Bone marrow (tissue), 2 donors: ENCODE data around the gene HEYL.
A peak's percentile ranks its signal among the peaks of the same experiment; 100 is the strongest.

Experiments used
- DNase-seq, 2 donors: peaks; one replicate each; lab custom pipeline; 2025; lab: John Stamatoyannopoulos, UW

Gene HEYL

GRCh38 chr1:39639305-39640130 lies at the start of gene HEYL:
Gene HEYL, minus strand, starts transcription at chr1:39639643. Its CDS starts 18 bp downstream, at chr1:39639625.
- peak in 1 of 2 donors; percentile 42 for DNase-seq

- DNase-seq: no peak
Observed at GRCh38 chr1:39689214-39689613, 49.8 kb upstream of the HEYL start.

DNA sequence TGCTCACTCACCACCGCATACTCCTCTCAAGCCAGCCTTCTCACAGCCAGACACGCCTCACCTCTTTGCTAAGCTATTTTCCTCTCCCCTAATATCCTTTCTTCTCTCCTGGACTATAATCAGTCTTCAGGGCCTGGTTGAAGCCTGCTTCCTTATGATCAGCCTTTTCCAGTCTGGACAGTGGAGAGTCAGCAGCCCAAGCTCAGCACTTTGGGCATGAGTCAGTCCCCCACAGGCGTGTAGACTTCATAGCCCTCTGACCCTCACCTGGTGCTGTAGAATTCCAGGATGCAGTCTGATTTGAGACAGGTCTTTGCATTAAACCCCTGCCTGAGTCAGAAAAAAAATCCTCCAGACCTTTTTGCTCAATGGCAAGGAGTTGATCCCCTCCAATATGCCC lies 49.3 kb upstream of the HEYL start:
- no peak for DNase-seq

- DNase-seq: no peak
Observed at GRCh38 chr1:39687243-39687642, 47.8 kb upstream of the HEYL start.

DNA sequence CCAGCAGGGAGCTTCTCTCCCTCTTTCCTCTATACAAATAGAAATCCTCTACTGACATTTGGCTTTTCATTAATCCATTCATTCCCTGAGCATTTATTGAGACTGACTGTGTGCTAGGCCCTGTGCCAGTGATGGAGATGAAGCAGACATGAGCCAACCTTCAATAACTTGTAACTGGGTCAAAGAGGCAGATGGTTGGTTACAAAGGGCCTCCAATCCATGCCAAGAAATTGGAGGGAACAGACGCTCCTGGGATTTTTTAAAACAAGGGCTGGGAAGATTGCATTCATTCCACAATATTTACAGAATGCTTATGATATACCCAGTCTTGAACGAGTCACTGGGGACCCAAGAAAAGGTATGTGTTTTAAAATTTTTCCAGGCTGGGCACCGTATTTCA lies 45.6 kb upstream of the HEYL start:
- no peak for DNase-seq

DNA sequence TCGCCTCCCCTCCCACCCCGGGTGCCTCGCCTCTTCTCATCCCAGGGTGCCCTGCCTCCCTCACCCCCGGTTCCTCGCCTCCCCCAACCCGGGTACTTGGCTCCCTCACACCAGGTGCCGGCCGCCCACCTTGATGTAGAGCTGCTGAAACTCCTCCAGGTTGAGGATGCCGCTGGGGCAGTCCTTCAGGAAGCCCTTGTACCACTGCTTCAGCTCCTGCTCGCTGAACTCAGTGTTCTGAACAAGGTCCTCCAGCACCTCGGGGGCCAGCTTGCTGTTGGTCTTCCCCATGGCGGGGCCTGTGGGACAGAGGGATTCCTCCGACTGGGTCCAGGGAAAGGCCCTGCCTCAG lies 44.8 kb upstream of the HEYL start:
- no peak for DNase-seq

DNA sequence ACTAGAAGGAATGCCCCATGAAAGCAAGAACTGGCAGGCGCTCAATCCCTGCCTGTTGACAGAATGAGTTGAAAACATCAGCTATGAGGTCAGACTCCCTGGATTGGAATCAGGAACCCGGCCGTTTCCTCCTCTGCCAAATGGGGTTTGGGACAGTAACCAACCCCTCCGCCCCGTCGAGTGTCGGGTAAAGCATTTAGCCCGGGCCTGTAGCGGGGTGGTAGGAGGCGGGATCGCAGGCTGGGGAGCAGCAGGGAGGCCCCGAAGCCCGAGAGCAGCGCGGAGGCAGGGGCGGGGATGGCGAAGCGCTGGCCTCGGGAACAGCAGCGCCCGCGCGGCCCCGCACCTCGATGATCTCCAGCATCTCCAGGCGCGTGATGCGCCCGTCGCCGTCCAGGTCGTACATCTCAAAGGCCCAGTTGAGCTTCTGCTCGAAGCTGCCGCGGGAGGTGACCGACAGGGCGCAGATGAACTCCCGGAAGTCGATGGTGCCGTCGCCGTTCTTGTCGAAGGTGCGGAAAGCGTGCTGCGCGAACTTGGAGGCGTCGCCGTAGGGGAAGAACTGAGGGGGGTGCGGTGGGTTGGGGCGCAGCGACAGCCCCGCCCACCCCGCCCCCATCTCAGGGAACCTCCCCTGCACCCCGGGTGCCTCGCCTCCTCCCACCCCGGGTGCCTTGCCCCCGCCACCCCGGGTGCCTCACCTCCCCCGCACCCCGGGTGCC lies 44.3 kb upstream of the HEYL start:
- DNase-seq: no peak

GRCh38 chr1:39681999-39682398 lies 42.6 kb upstream of the HEYL start:
- no peak for DNase-seq

GRCh38 chr1:39681294-39681693 lies 41.9 kb upstream of the HEYL start:
- DNase-seq: no peak

GRCh38 chr1:39680751-39681150 lies 41.3 kb upstream of the HEYL start:
- DNase-seq: no peak

DNA sequence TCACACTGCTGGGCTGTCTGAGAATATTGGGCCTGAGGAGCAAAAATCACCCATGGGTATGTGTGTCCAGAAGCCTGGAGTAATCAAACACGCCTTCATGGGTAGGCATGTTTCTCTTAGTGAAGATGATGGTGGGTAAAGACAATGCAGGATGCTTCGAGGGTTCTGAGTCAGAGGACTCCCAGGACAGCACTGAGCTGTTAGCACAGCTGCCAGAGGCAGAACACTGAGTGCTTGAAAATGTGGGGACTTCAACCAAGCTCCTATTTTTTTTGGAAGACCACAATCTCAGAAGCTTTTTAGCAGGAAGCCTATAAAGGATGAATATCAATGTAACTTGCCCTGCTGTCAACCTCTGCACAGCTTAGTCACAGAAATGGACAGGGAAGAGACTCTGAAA lies 40.4 kb upstream of the HEYL start:
- DNase-seq: no peak

DNA sequence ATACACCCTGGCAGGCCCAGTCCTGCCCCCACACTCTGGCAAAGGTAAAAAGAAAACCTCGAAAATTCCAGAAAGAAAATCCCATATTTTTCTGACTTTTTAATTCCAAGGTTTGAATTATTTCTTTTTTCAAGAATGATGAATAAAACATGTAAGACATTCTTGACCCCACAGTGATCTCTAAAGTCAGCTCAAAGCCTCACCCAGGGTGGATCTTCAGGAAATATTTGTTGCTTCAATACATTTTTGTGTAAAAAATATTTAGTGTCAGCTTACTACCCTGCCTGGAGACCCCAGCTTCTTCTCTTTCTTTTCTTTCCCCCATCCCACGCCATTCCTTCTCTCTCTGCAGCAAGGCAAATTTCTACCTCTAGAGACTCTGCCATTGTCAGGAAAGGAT lies 39.4 kb upstream of the HEYL start:
- DNase-seq: no peak

DNA sequence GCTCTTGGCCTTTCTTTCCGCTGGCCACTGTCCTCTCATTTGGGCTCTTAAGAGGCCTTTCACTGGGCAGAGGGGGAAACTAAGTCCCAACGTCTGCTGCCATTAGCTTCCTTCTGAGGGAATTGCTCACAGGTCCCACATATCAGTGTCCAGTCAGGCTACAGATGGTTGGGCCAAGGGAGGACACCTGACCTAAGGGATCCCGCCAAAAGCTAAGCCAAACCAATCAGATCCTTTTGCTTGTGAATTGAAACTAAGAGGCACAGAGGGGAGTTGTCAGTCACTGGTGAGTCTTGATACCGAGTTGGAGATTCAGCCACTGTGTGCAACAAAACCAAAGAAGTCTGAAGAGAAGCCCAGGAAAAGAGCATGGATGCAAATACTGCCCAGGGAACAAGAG lies 38.2 kb upstream of the HEYL start:
- DNase-seq: no peak

DNA sequence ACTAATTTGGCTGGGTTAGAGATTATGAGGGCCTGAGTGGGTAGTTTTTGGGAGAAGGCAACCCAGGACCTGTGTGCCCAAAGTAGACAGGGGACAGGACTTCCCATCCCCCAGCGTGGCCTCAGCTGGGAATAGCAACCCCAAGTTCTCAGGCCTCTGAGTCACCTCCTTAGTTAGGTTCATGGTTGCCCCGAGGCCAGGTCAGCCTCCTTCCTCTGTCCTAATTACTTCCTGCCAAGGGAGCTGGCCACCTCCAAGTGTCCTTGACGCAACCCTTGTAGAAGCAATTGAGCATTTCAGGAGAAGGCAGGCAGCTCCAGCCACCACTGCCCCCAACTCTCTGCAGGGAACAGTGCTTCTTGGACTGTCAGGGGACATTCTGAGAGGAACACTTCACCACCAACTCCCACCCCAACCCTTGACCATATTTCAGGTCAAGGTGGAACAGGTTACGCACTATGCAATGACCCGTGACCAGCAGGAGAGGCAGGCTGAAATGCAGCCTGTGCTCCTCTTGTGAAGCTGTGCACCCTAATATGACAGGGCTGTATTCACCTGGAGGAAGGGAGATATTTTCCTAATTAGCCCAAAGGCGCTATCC lies 37.6 kb upstream of the HEYL start:
- DNase-seq: no peak

- DNase-seq: no peak
Observed at GRCh38 chr1:39675220-39675619, 35.8 kb upstream of the HEYL start.

DNA sequence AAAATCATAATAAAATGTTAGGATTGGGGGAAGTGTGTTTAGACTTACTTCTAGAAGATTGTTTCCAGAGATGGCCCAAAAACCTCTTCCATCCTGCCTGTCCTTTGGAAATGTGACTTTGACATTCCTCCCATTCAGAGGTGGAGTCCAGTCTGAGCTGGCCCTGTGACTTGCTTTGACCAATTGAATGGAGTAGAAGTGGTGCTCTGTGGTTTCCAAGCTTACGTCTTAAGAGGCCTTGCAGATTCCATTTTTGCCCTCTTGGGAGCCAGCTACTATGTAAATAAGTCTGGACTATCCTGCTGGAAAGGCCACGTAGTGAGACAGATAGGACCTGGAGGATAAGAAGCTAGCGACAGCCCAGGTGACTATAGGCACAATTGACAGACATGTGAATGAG lies 33.8 kb upstream of the HEYL start:
- no peak for DNase-seq

DNA sequence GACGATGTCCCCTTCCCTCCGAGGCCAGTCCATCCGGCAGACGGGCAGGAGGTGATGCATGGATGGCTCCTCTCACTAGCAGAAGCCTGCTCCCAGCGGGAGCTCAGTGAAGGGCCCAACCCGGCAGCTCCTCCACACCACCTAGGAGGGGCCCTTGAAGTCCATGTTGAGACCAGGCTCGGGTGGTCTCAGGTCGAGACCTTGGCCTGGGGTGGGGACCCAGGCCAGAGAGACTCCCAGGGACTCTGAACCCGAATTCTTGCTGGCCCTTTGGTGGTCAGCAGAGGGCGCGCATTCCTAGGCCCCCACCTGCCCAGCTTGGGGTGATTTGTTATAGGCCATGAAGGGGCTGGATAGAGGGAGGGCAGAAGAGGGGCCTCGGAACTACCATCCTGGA lies 33.1 kb upstream of the HEYL start:
- no peak for DNase-seq

DNA sequence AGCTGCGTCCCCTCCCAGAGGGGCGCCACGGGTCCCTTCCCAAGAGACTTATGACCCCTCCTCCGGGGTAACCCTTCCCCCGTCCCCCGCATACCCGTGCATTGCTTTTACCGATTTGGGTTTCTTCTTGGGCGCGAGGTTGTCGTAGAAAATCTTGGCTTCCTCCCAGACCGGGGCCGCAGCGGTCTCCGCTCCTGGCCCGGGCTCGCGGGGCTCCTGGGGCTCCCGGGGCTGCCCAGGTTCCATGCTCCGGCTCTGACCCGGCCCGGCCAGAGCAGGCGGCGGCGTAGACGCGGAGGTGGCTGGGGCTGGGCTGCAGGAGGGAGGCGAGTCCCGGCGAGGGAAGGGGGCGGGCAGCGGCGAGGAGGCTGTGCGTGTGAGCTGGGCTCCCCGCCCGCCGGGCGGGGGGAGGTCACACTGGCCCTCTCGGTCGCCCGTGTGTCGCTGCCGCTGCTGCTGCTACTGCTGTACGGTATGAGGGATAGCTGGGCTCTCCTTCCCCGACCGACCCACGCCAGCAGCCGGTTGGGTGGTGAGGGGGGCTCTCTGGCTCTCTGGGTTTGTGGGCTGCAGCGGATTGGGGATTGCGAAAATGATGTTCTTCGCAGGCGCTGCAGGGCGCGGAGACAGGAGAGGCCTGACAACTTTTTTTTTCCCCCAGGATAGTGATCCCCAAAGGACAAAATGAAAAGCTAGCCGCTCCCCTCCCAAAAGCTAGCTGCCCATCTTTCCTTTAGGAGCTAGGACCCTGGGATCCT lies 32.5 kb upstream of the HEYL start, which contains the start of gene NT5C1A:
NT5C1A (minus strand) TSS at position 315 of the 758 bp plus-strand sequence; CDS start at position 246, 69 bp downstream.
- no peak for DNase-seq

- DNase-seq: no peak
Observed at GRCh38 chr1:39671433-39671792, 32.0 kb upstream of the HEYL start.

DNA sequence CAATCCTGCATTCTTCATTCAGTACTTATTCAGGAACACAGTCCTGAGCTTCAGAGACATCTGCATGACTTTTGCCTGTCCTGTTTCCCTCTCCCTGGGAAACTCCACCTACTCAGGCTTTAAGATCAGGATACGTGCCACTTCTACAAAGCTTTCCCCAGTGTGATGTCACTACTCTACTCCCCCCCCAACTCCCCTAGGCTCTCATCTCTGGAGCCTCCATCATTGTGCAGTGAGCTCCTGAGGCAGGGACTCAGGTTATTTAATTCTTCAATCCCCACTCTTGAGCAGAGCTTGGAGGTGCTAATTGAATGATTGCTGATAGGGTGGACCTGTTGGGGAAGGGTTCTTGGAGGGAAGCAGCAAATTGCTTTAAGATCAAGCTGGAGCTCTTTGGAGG lies 31.2 kb upstream of the HEYL start:
- DNase-seq: no peak

- DNase-seq: no peak
Observed at GRCh38 chr1:39668894-39669293, 29.5 kb upstream of the HEYL start.

DNA sequence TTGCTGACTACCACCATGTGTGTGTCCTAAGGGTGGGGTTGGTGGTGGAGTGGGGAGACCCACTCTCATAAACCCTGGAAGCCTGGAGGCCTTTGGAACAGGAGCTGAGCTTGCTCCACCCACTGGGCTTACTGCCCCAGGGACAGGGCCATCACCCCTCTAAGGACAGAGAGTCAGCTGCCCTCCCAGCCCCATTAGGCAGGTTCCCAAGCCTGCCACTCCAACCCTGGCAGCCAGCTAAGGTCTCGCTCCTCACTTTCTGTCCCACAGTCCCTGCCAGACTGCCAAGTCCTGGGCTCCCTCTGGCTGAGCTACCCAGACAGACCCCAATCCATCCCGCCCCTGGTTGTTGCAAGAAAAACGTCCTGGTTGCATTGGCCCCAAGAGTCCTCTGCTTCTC lies 28.7 kb upstream of the HEYL start:
- DNase-seq: no peak
